Thyroid gland (tissue), 4 donors: ENCODE results near the gene SIPA1L3. TPM values are rescaled to one million over a fixed set of nuclear protein-coding genes. Genes with fewer than 3 reads are reported as not detected.

Source experiments
- DNase-seq, 2 donors: peaks; one replicate each; pipeline ENCODE4 v3.0.0-alpha.2; 2019
- H3K27ac ChIP-seq, 3 donors: fragments of 200-600 bp; sonication (generic); 1 replicate in 2 of 3; 2 replicates in 1 of 3; pipeline ENCODE4 v1.5.1; 2016 to 2019; ENCODE audit warnings: mild to moderate bottlenecking in 1 of 3, moderate library complexity in 1 of 3
- H3K27me3 ChIP-seq: fragments of 200-600 bp; sonication (generic); one replicate; pipeline ENCODE4 v1.5.1; 2019
- H3K36me3 ChIP-seq, 2 donors: fragments of 200-600 bp; sonication (generic); one replicate each; pipeline ENCODE4 v1.5.1; 2016 to 2019
- H3K4me1 ChIP-seq, 2 donors: fragments of 200-600 bp; sonication (generic); one replicate each; pipeline ENCODE4 v1.5.1; 2017 to 2019
- H3K4me3 ChIP-seq, 3 donors: fragments of 200-600 bp; sonication (generic); replicated peaks in 1 of 3; 1 replicate in 2 of 3; 2 replicates in 1 of 3; pipeline ENCODE4 v1.5.1; 2016; ENCODE audit warnings: mild to moderate bottlenecking in 1 of 3
- H3K9me3 ChIP-seq: fragments of 200-600 bp; sonication (generic); one replicate; pipeline ENCODE4 v1.5.1; 2017
- POLR2A ChIP-seq, 2 donors: fragments of 450-650 bp; IDR thresholded peaks; one replicate each; pipeline ENCODE4 v1.6.1; 2017; ENCODE audit warnings: antibody characterized with exemption in 2 of 2, mild to moderate bottlenecking in 2 of 2, moderate library complexity in 1 of 2
- WGBS, 2 donors: methylation state at CpG; one replicate each; pipeline ENCODE4 v1.1.5; 2017; 5-methylcytosine and 5-hydroxymethylcytosine counted together
- intact Hi-C: fragments of 100-400 bp; cut with DNase I; formaldehyde crosslinking; loops from one replicate; pipeline ENCODE4 v1.15.1; 2023
- total RNA-seq, 4 donors: library from RNA; depleted of rRNA; stranded (reverse); fragments of >200 nt; gene quantifications; one replicate each; pipeline ENCODE4 v1.2.3, GENCODE V29; 2016
- TF ChIP-seq, protein P1 (sequence below), 6 experiments: fragments of 200-600 bp in 3 of 6; fragments of 450-650 bp in 3 of 6; sonication (generic) in 3 of 6; IDR thresholded peaks; one replicate each; pipeline ENCODE4 v1.5.1; 2016 to 2019; ENCODE audit warnings: antibody characterized with exemption in 6 of 6, mild to moderate bottlenecking in 2 of 6, inconsistent platforms in 1 of 6, moderate library complexity in 1 of 6

SIPA1L3 gene
- total RNA-seq, 4 donors from 2014 or later, result 39.4 to 130 (median 116) TPM

DNA sequence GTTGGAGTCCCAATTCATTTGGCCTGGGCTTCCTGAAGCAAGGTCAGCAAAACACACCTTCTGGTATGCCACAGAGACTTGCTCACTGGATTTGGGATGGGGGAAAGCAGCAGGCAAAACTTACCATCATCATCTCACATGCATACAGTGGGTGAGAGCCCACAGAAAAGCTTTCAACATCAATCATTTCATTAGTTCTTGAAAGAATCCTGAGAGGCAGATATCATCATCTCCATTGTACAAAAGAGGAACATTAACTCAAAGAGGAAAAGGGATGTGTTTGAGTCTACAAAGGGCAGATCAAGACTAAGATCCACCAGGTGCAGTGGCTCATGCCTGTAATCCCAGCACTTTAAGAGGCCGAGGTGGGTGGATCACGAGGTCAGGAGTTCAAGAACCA is 7.0 kb upstream of the SIPA1L3 start:
- TF ChIP-seq, protein P1, sequence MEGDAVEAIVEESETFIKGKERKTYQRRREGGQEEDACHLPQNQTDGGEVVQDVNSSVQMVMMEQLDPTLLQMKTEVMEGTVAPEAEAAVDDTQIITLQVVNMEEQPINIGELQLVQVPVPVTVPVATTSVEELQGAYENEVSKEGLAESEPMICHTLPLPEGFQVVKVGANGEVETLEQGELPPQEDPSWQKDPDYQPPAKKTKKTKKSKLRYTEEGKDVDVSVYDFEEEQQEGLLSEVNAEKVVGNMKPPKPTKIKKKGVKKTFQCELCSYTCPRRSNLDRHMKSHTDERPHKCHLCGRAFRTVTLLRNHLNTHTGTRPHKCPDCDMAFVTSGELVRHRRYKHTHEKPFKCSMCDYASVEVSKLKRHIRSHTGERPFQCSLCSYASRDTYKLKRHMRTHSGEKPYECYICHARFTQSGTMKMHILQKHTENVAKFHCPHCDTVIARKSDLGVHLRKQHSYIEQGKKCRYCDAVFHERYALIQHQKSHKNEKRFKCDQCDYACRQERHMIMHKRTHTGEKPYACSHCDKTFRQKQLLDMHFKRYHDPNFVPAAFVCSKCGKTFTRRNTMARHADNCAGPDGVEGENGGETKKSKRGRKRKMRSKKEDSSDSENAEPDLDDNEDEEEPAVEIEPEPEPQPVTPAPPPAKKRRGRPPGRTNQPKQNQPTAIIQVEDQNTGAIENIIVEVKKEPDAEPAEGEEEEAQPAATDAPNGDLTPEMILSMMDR (IDR thresholded peaks at IDR 0.05), result no peak
- TF ChIP-seq POLR2A (IDR thresholded peaks at IDR 0.05), result no peak
- WGBS, 2 donors, result 67 to 78% methylated on average over 2 of the region's 2 CpGs
- DNase-seq, result no peak
- Histone ChIP-seq H3K36me3 (no peaks in the 10 kb centered on the region), H3K27ac (no peak overlapping the region), H3K4me1 (no peaks in the 10 kb centered on the region), H3K9me3 (no peaks in the 10 kb centered on the region), H3K4me3 (no peak overlapping the region), H3K27me3 (no peaks in the 10 kb centered on the region)
- intact Hi-C loops, result loop anchor here (5.0 to 10.0 kb wide), 3 partner anchors 197 to 425 kb away; no protein-coding TSS in a partner anchor

DNA sequence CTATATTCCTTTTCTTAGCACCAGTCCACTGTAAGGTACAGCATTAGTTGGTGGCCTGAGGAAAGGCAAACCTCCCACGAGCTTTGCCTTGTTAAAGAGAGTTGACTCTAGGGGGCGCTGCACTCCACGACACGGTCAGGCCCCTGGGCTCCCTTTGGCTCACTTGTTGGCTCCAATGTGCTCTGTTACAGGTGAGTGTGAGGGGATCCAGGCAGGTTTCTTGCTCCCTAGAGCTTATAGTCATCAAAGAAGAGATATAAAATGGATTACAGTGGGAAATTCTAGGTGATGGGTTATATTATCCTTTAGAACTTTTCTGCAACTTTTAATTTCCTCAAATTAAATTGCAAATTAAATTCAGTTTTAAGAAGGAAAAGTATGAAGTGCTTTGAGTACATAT is 4.3 kb upstream of the SIPA1L3 start:
- Histone ChIP-seq H3K27ac (no peak overlapping the region), H3K36me3 (no peaks in the 10 kb centered on the region), H3K4me3 (no peak overlapping the region), H3K4me1 (peaks cover under 1 to 10% of the 10 kb centered on the region in 2 donors), H3K27me3 (no peaks in the 10 kb centered on the region), H3K9me3 (no peaks in the 10 kb centered on the region)
- 0 to 2% methylated on average over 4 of the region's 4 CpGs for WGBS, 2 donors
- TF ChIP-seq, protein P1 (IDR thresholded peaks at IDR 0.05), result peak; percentile 42 to 89 (median 82)
- no peak for TF ChIP-seq POLR2A (IDR thresholded peaks at IDR 0.05)
- intact Hi-C loops, result no loop called here
- peak; percentile 88 to 92 for DNase-seq

DNA sequence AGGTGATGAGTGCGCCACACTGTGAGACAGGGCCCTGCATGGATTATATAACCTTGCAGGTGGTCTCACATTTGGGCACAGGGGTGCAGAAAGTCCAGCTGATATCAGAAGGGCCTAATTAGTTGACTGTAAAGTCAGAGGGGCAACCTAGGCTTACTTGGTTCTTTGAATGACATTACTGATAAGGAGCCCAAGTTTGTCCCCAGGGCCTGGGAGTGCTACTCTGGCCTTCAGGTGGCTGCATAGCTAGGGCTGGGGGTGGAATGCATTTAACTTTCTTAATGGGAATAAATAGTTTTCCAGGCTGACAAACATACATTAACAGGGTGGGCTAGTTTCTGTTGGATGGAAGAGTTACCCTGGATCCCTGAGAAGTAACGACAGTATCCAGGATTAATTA is 3.9 kb upstream of the SIPA1L3 start:
- Histone ChIP-seq H3K4me3 (no peak overlapping the region), H3K27ac (no peak overlapping the region), H3K36me3 (no peaks in the 10 kb centered on the region), H3K27me3 (no peaks in the 10 kb centered on the region), H3K9me3 (no peaks in the 10 kb centered on the region), H3K4me1 (peaks cover 5 to 14% of the 10 kb centered on the region in 2 donors)
- TF ChIP-seq, protein P1 (IDR thresholded peaks at IDR 0.05), result no peak
- TF ChIP-seq POLR2A (IDR thresholded peaks at IDR 0.05), result no peak
- no peak for DNase-seq
- 93 to 97% methylated on average over 2 of the region's 2 CpGs for WGBS, 2 donors
- intact Hi-C loops, result no loop called here

DNA sequence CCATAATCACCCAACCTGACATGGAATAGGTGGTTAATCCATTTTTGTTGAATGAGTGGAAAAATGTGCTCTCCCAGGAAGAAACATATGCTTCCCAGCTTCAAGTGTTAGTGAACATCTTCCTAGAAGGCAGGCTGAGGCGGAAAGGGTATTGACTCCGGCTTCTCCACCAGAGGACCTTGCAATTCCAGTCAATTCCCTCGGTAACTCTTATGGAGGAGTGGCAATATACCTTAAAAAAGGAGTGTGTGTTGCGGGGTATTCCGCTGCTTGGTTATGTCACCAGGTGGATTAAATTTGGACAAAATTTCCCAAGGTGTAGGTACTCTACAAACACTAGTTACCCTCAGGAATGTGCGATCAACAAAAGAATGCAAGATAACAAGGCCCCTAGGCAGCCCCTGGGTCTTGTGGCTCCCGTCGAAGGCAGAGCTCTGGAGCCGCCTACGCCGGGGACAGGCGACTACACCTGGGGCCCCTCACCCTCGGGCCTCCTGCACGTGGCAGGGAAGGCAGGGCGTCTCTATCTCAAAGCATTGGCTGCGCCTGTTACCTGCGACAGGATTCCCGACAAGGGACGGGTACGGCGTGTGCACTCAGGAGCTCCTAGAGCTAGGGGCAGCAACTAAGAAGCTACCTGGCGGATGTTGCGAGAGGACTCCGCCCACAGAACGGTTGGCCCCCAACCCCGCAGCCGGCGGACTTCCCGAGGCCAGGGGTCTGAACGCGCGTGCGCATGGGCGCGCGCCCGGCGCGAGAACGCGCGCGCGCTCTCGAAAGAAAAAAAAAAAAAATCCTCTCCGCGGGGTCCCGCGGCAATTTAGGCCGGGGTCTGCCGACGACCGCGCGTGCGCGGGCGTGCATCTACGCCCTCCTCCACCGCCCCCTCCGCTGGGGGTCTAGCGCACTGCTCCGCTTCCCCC is 801 bp upstream of the SIPA1L3 start, which contains the start of gene WDR87:
Gene WDR87 (minus strand): TSS at position 649 of the 923 bp plus-strand sequence. CDS start 8,355 bp downstream, outside the sequence.
- no peak for TF ChIP-seq POLR2A (IDR thresholded peaks at IDR 0.05)
- TF ChIP-seq, protein P1 (IDR thresholded peaks at IDR 0.05), result peak in 2 of 6 experiments; percentile 3 to 12
- Histone ChIP-seq H3K36me3 (no peaks in the 10 kb centered on the region), H3K9me3 (no peaks in the 10 kb centered on the region), H3K27me3 (no peaks in the 10 kb centered on the region), H3K27ac (peak within 1 kb of the TSS; percentile 29 to 80 (median 77)), H3K4me1 (peaks cover 22 to 23% of the 10 kb centered on the region in 2 donors), H3K4me3 (peak within 1 kb of the TSS; percentile 70 to 87 (median 72))
- intact Hi-C loops, result no loop called here
- 8 to 36% methylated on average over 13 to 59 of the region's 63 CpGs for WGBS, 2 donors
- peak; percentile 61 to 66 for DNase-seq
